HepG2 (cell line): ENCODE data around the gene U2AF1L4. TPM values are rescaled to one million over a fixed set of nuclear protein-coding genes. Genes with fewer than 3 reads are reported as not detected.

Experiments
- AKNA ChIP-seq: sonication (generic); formaldehyde crosslinking; IDR thresholded peaks from 2 replicates; pipeline ENCODE4 v1.4.0; 2020; ENCODE audit warnings: missing genetic modification reagents, borderline replicate concordance
- FOXA1 ChIP-seq, 2 experiments: fragments of 450-650 bp in 1 of 2; sonication (generic) in 1 of 2; formaldehyde crosslinking in 1 of 2; IDR thresholded peaks; 2 replicates each; pipeline versions ENCODE4 v1.4.0 to v1.6.1; 2016 to 2020; ENCODE audit warnings: missing genetic modification reagents in 1 of 2
- HNF4G ChIP-seq, 2 experiments: sonication (generic) in 1 of 2; formaldehyde crosslinking in 1 of 2; IDR thresholded peaks; 2 replicates each; pipeline versions ENCODE4 v1.4.0 to v1.6.1; 2011 to 2020; ENCODE audit warnings: borderline replicate concordance in 2 of 2, low read depth in 2 of 2, mild to moderate bottlenecking in 2 of 2, low read length in 1 of 2, missing genetic modification reagents in 1 of 2, moderate library complexity in 1 of 2
- POLR2A ChIP-seq, 2 experiments: IDR thresholded peaks; 2 replicates each; pipeline ENCODE4 v1.6.1; 2011; ENCODE audit warnings: low read depth in 2 of 2, low read length in 2 of 2, mild to moderate bottlenecking in 1 of 2, moderate library complexity in 1 of 2; ENCODE audit not compliant: insufficient read depth in 1 of 2
- SKIL ChIP-seq: sonication (generic); formaldehyde crosslinking; IDR thresholded peaks from 2 replicates; pipeline ENCODE4 v1.8.0; 2022; ENCODE audit warnings: missing genetic modification reagents, mild to moderate bottlenecking, moderate library complexity, borderline replicate concordance
- ZBTB4 ChIP-seq: sonication (generic); formaldehyde crosslinking; IDR thresholded peaks from 2 replicates; pipeline ENCODE4 v1.4.0; 2020; ENCODE audit warnings: missing genetic modification reagents, mild to moderate bottlenecking, borderline replicate concordance
- ZNF335 ChIP-seq: sonication (generic); formaldehyde crosslinking; IDR thresholded peaks from 2 replicates; pipeline ENCODE4 v1.4.0; 2020; ENCODE audit warnings: missing genetic modification reagents
- ZNF33A ChIP-seq: sonication (generic); formaldehyde crosslinking; IDR thresholded peaks from 2 replicates; pipeline ENCODE4 v1.5.1; 2020; ENCODE audit warnings: missing genetic modification reagents, mild to moderate bottlenecking, moderate library complexity, borderline replicate concordance
- ZNF530 ChIP-seq: sonication (generic); formaldehyde crosslinking; IDR thresholded peaks from 2 replicates; pipeline ENCODE4 v1.5.0; 2020; ENCODE audit warnings: low read depth, mild to moderate bottlenecking, missing genetic modification reagents
- ZNF569 ChIP-seq: sonication (generic); formaldehyde crosslinking; IDR thresholded peaks from 2 replicates; pipeline ENCODE4 v1.5.0; 2020; ENCODE audit warnings: mild to moderate bottlenecking, missing genetic modification reagents, moderate library complexity, borderline replicate concordance
- ZNF687 ChIP-seq: sonication (generic); formaldehyde crosslinking; IDR thresholded peaks from 2 replicates; pipeline ENCODE4 v1.5.1; 2020; ENCODE audit warnings: mild to moderate bottlenecking, missing genetic modification reagents, moderate library complexity
- polyA plus RNA-seq, 8 experiments: library from polyadenylated mRNA; depleted of rRNA in 3 of 8; stranded (reverse) in 7 of 8; unstranded in 1 of 8; fragments of >200 nt; fragmentation: Illumina TruSeq in 4 of 8; extraction: Trizol in 4 of 8; gene quantifications; 2 replicates each; pipeline versions ENCODE4 v1.2.1 to v1.2.3, GENCODE V29; 2011 to 2016; ENCODE audit warnings: low read depth in 4 of 8, missing spikeins in 1 of 8, mixed read lengths in 1 of 8; ENCODE audit not compliant: insufficient read depth in 1 of 8
- total RNA-seq, 5 experiments: library from RNA; depleted of rRNA; stranded (reverse); fragments of >200 nt; fragmentation: Illumina TruSeq; extraction: Trizol; gene quantifications; 2 replicates each; pipeline ENCODE4 v1.2.3, GENCODE V29; 2016; ENCODE audit warnings: low read depth in 1 of 5

The U2AF1L4 gene
- total and polyA plus RNA-seq, 2 of the 13 experiments (the other 11 are each of a cell fraction or from before 2014, with no cell fraction given), result 7.9 to 15.4 TPM

DNA sequence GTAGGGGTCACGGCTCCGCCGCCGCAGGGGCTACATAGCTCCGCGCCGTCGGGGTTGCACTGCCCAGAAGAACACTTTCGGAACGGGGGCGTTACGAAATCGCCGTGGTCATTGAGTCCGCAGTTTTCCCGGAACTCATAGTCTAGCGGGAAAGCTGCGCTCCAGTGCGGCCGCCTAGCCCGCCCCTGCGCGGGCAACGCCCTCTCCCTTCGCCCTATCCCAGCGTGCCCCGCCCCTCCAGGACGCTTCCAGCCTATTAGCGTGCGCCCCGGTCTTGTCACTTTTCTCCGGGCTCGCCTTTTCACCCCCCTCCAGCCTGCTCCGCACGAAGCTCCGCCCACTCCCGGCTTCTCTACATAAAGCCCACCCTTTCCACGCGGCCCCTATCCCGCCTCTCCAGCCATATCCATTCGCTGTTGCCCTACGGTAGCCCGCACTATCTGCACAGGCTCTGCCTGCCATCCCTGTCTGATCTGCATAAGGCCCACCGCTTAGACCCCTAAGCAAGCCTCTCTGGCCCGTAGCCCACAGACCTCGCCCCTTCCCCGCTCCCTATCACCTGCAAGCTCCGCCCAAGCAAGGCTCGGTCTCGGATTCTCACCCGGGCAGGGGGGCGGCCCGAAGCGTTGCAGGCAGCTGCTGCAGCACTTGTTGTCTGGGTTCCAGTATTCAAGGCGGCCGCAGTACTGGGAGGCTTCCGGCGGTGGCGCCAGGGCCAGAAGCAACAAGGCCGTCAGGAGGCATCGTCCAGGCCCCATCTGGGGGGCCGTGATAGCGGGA is 4.6 kb downstream of the U2AF1L4 start (continued):
- TF ChIP-seq ZBTB4 (CRISPR knock-in tag) (no peak), FOXA1 (IDR thresholded peaks at IDR 0.05) (no peak), FOXA1 (CRISPR knock-in tag; IDR thresholded peaks at IDR 0.05) (peak; percentile 32; the same call in 1 of the 2 replicates), ZNF33A (CRISPR knock-in tag) (no peak), HNF4G (IDR thresholded peaks at IDR 0.05; ENCODE audit: borderline replicate concordance, low read depth, low read length) (no peak; the same call in 1 of the 2 replicates), HNF4G (CRISPR knock-in tag; IDR thresholded peaks at IDR 0.05; ENCODE audit: borderline replicate concordance, low read depth) (no peak), ZNF569 (CRISPR knock-in tag) (no peak), SKIL (peak; percentile 16; the same call in 1 of the 2 replicates), AKNA (CRISPR knock-in tag) (no peak), ZNF687 (peak; percentile 87), ZNF530 (CRISPR knock-in tag) (no peak), ZNF335 (CRISPR knock-in tag) (0 out of 2 replicates have a peak, but pooled peaks have one; percentile 22), POLR2A (IDR thresholded peaks at IDR 0.05; ENCODE audit: insufficient read depth in 1 of 2, low read depth in 2 of 2, low read length in 2 of 2) (peak; percentile 73 to 90)
